DND-41 (cell line): ENCODE data around the gene CLTCL1.

Experiments
- ATAC-seq: fragments of 200-7000 bp; cut with Tn5 transposase; 3 replicates; pipeline ENCODE4 v1.9.1; 2021; ENCODE audit warnings: low read depth; ENCODE audit not compliant: insufficient read depth
- DNase-seq: peaks from one replicate; pipeline ENCODE4 v3.0.0-alpha.2; 2020
- H2AFZ ChIP-seq: 2 replicates; pipeline ENCODE4 v1.6.0; 2012; ENCODE audit warnings: low read depth, low read length
- H3K27ac ChIP-seq: 2 replicates; pipeline ENCODE4 v1.5.1; 2012; ENCODE audit warnings: low read length, inconsistent platforms
- H3K27me3 ChIP-seq: fragments of 200-600 bp; sonication (generic); 2 replicates; pipeline ENCODE4 v1.6.0; 2012; ENCODE audit warnings: low read length, mild to moderate bottlenecking, inconsistent platforms; ENCODE audit not compliant: insufficient read depth, poor library complexity
- H3K36me3 ChIP-seq: 2 replicates; pipeline ENCODE4 v1.5.1; 2012; ENCODE audit warnings: low read length, inconsistent platforms; ENCODE audit not compliant: insufficient read depth
- H3K4me1 ChIP-seq: 2 replicates; pipeline ENCODE4 v1.5.1; 2012; ENCODE audit warnings: mild to moderate bottlenecking, low read length; ENCODE audit not compliant: insufficient read depth
- H3K4me2 ChIP-seq: 2 replicates; pipeline ENCODE4 v1.6.0; 2012; ENCODE audit warnings: mild to moderate bottlenecking, moderate library complexity, low read length, inconsistent platforms; ENCODE audit not compliant: insufficient read depth
- H3K4me3 ChIP-seq, 2 experiments: fragments of 200-600 bp in 1 of 2; shearing (Covaris generic) in 1 of 2; 2 replicates each; pipeline ENCODE4 v1.5.1; 2012 to 2016; ENCODE audit warnings: inconsistent platforms in 2 of 2, low read length in 2 of 2, mild to moderate bottlenecking in 2 of 2, low read depth in 1 of 2, moderate library complexity in 1 of 2
- H3K79me2 ChIP-seq: 2 replicates; pipeline ENCODE4 v1.6.0; 2012; ENCODE audit warnings: low read length, inconsistent platforms; ENCODE audit not compliant: insufficient read depth
- H3K9ac ChIP-seq: 2 replicates; pipeline ENCODE4 v1.6.0; 2012; ENCODE audit warnings: low read depth, mild to moderate bottlenecking, inconsistent platforms, low read length, moderate library complexity
- H3K9me3 ChIP-seq: 2 replicates; pipeline ENCODE4 v1.5.1; 2012; ENCODE audit warnings: low read length, moderate library complexity, mild to moderate bottlenecking, inconsistent platforms; ENCODE audit not compliant: insufficient read depth, severe bottlenecking
- H4K20me1 ChIP-seq: 2 replicates; pipeline ENCODE4 v1.6.0; 2012; ENCODE audit warnings: low read length; ENCODE audit not compliant: insufficient read depth
- CTCF ChIP-seq: IDR thresholded peaks from 2 replicates; pipeline ENCODE4 v1.5.1; 2012; ENCODE audit warnings: borderline replicate concordance, low read length, moderate library complexity, mild to moderate bottlenecking; ENCODE audit not compliant: poor library complexity, severe bottlenecking; ENCODE audit errors: extremely low read depth
- EZH2 ChIP-seq: IDR thresholded peaks from 3 replicates; pipeline ENCODE4 v1.6.1; 2012; ENCODE audit warnings: borderline replicate concordance, low read depth, mild to moderate bottlenecking, moderate library complexity, low read length, inconsistent platforms; ENCODE audit not compliant: severe bottlenecking

Gene CLTCL1

GRCh38 chr22:19129871-19130270 lies 161.6 kb downstream of the CLTCL1 start:
- DNase-seq = no peak
- Histone ChIP-seq H3K79me2 (no peaks in the 10 kb centered on the region), H3K36me3 (peaks cover 42% of the 10 kb centered on the region), H3K9ac (no peak overlapping the region), H3K27ac (no peak overlapping the region), H3K27me3 (no peaks in the 10 kb centered on the region), H3K4me2 (no peak overlapping the region), H3K4me1 (no peaks in the 10 kb centered on the region), H4K20me1 (peaks cover 22% of the 10 kb centered on the region; the same call in 1 of the 2 replicates), H3K4me3 (no peak overlapping the region), H2AFZ (no peak overlapping the region), H3K9me3 (no peaks in the 10 kb centered on the region)
- TF ChIP-seq EZH2 = no peak
- no peak for TF ChIP-seq CTCF
- no peak for ATAC-seq
